ENCODE measurements around the gene SPAG16.

The SPAG16 gene

GRCh38 chr2:214380681-214381080 lies 1096.4 kb downstream of the SPAG16 start:
- no peak for DNase-seq (ENCODE audit: low read depth)

- peak; percentile 2 for DNase-seq (ENCODE audit: low read depth)
Observed at GRCh38 chr2:214382229-214382628, 1098.0 kb downstream of the SPAG16 start.

- no peak for DNase-seq (ENCODE audit: low read depth)
Observed at GRCh38 chr2:214386720-214387119, 1102.5 kb downstream of the SPAG16 start.

- no peak for DNase-seq (ENCODE audit: low read depth)
Observed at GRCh38 chr2:214389334-214389733, 1105.1 kb downstream of the SPAG16 start.

GRCh38 chr2:214393796-214394195 lies 1109.5 kb downstream of the SPAG16 start:
- DNase-seq (ENCODE audit: low read depth) = peak; percentile 55

GRCh38 chr2:214395040-214395439 lies 1110.8 kb downstream of the SPAG16 start:
- peak; percentile 66 for DNase-seq (ENCODE audit: low read depth)

GRCh38 chr2:214401580-214401979 lies 1117.3 kb downstream of the SPAG16 start:
- DNase-seq (ENCODE audit: low read depth) = no peak

GRCh38 chr2:214410128-214410775 lies 1126.0 kb downstream of the SPAG16 start:
- no peak for DNase-seq (ENCODE audit: low read depth)

- DNase-seq (ENCODE audit: low read depth) = peak; percentile 65
Observed at GRCh38 chr2:214410918-214411554, 1126.8 kb downstream of the SPAG16 start, which contains the start of gene VWC2L. Gene VWC2L (plus strand): TSS chr2:214411054. CDS start chr2:214414194, 3,140 bp downstream.

GRCh38 chr2:214412679-214413078 lies 1128.4 kb downstream of the SPAG16 start:
- DNase-seq (ENCODE audit: low read depth) = no peak

- DNase-seq (ENCODE audit: low read depth) = no peak
Observed at GRCh38 chr2:214436470-214436869, 1152.2 kb downstream of the SPAG16 start.

- DNase-seq (ENCODE audit: low read depth) = no peak
Observed at GRCh38 chr2:214450118-214450894, 1166.0 kb downstream of the SPAG16 start.

GRCh38 chr2:214451516-214452275 lies 1167.4 kb downstream of the SPAG16 start:
- no peak for DNase-seq (ENCODE audit: low read depth)

All from fibroblast of gingiva (primary cell).